D341Med (cell line): ENCODE measurements around the gene C16orf96.
"Not testable (repeated sequence)": the region's sequence is repeated elsewhere in the genome, so short reads cannot be mapped to it uniquely, and the experiment has no call there.

Experiments used
- DNase-seq: peaks from one replicate; pipeline ENCODE4 v3.0.0; 2012; ENCODE audit warnings: low spot score

Gene C16orf96

DNA sequence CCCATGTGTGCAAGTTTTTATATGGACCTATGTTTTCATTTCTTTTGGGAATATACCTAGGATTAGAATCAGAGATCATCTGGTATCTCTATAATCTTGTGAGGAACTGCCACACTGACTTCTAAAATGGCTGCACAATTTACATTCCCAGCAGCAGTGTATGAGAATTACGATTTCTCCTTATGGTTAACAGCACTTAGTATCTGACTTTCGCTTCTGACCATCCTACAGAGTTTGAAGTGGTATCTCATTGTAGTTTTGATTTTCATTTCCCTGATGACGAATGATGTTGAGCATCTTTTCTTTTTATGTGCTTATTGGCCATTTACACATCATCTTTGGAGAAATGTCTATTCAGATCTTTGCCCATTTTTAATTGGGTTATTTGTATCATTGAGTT lies 10.0 kb downstream of the C16orf96 start:
- no peak for DNase-seq

DNA sequence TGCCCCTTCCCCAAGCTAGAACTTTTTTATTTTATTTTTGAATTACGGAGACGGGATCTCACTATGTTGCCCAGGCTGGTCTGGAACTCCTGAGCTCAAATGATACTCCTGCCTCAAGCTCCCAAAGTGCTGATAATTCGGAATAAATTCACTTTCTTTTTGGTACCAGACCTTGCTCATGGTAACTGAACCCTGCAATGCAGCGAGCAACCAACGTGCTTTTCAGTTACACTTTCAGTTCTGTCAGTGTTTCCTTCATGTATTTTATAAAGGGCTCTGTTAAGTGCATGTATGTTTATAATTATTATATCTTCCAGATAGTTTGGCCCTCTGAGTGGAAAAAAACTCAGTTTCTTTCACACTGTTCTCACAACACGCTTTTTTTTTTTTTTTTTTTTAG lies 13.9 kb downstream of the C16orf96 start:
- DNase-seq = no peak

DNA sequence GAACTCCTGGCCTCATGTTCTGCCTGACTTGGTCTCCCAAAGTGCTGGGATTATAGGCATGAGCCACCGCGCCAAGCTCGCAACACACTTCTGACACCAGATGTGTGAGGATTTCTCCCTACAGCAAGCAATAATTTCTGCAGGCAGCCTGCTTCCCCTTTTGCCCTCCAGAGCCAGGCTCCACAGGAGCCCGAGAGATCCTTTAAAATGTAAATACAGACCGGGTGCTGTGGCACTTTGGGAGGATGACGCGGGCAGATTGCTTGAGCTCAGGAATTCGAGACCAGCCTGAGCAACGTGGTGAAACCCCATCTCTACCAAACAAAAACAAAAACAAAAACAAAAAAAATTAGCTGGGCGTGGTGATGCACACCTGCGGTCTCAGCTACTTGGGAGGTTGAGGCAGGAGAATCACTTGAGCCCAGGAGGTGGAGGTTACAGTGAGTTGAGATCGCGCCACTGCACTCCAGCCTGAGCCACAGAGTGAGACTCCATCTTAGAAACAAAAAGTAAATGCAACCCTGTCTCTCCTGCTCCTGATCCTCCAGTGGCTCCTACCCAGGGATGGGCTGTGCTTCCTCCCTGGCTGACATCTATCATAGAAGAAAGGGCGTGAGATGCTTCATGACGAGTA lies 14.7 kb downstream of the C16orf96 start:
- DNase-seq = no peak

DNA sequence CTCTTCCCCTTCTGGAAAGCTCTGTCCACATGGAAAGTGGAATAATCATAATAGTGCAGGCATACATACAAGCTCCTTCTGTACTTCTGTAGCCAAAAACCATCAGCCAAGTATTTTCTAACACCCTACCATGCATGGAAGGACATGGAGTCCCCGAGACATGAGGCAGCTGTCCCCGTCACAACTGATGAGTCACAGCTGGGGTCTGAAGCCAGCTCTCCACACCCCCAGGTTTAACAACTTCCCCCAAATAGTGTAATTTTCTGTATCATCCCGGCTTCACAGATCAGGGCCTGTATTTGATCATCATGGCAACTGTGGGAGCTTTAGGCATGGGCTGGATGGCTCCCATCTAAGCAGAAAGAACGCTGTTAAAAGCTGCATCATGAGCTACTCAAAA lies 16.6 kb downstream of the C16orf96 start:
- no peak for DNase-seq

DNA sequence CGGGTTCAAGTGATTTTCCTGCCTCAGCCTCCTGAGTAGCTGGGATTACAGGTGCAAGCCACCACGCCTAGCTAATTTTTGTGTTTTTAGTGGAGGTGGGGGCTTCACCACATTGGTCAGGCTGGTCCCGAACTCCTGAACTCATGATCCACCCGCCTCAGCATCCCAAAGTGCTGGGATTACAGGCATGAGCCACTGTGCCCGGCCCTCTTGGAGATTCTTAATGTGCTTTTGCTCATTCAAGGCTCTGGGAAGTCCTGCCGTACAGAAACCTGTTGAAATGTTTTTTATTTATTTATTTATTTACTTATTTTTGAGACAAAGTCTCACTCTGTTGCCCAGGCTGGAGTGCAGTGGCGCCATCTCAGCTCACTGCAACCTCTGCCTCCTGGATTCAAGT lies 17.8 kb downstream of the C16orf96 start:
- not testable (repeated sequence) for DNase-seq

DNA sequence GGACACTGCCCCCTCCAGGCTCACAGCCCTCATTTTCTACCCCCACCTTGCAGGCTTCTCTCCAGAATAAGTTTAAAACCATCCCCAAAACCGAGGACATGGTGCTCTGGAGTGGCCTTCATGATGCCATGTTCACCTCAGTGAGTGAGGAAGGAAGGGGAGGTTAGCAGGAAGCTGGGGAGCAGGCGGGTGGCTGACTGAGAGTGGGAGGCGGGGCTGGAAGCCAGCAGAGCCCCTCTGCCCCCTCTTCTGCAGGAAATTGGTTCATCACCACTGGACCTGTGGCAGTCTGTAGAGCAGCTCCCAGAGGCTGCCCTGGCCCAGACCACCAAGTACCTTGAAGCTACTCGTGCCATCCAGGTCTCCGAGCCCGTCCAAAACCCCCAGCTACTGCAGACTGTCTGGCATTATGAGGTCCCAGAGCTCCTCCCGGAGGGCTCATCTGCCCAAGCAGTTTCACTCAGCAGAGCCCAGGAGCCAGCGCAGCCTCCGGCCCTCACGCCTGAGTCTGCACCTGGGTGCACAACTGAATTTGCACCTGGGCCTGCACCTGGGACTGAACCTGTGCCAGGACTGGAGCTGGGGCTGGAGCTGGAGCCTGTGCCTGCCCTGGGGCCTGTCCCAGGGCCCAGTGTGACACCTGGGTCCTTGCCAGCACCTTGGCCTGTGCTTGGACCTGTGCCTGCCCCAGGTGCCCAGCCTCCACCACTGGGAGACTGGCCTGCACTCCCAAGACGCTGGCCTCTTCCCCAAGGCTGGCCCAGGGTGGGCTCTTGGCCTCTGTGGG lies 19.0 kb downstream of the C16orf96 start:
- DNase-seq = no peak

DNA sequence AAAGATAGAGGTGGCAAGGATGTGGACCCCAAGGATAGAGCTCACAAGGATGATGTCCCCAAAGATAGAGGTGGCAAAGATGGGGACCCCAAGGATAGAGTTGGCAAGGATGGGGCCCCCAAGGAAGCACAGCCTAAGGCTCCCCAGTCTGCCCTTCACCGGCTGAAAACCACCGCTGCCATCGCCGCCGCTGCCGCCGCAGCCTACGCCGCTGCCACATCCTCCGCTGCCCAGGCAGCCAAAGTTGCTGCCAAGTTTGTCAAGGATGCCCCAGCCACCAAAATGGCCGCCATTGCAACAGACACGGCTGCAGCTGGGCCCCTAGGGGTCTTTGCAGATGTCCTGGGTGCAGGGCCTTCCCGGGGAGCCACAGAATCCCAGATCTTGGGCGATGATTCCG lies 19.9 kb downstream of the C16orf96 start:
- DNase-seq = no peak

DNA sequence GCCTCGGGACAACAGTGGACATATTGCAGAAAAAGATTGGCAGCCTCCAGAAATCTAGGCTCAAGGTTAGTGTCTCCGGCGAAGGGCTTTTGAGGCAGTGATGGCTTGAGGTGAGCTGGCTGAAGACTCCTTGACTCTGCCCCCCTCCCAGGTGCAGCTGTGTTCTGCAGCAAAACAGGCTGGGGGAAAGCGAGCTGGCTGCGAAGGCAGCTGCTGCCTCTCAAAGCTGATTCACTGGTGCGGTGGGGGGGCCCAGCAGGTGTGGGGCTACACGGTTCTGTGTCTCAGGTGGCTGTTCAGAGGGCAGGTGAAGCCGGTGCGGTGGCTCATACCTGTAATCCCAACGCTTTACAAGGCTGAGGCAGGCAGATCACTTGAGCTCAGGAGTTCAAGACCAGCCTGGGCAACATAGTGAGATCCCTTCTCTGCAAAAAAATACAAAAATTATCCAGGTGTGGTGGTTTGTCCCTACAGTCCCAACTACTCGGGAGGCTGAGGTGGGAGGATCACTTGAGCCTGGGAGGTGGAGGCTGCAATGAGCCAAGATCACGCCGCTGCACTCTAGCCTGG lies 22.9 kb downstream of the C16orf96 start:
- no peak for DNase-seq

DNA sequence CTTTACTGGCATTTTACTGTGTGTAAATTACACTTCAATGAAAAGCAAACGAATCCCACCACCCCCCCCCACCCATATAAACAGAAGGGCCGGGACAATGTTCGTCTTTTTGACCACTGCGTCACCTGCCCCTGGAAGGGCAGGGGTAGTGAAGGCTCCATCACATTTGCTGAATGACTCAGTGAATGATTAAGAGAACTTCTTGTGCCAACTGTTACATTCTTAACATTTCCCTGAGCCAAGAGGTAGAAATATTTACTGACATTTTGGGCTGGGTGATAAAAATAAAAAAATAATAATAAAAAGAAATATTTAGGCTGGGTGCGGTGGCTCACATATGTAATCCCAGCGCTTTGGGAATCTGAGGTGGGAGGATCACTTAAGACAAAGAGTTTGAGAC lies 24.1 kb downstream of the C16orf96 start:
- DNase-seq = no peak

DNA sequence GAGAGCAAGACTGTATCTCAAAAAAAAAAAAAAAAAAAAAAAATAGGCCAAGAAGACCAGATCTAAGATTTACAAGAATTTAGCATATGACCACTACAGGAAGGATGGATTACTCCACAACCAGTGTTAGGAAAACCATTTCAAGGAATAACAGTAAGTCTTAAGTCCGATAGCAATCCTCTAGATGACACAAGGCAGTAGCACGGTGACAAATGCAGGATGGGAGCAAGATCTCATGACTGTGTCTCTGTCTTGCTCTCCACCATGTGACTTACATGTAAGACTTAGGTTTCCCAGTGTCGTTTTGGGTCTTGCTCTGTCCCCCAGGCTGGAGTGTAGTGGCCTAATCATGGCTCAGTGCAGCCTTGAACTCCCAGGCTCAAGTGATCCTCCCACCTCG lies 27.8 kb downstream of the C16orf96 start:
- DNase-seq = no peak

DNA sequence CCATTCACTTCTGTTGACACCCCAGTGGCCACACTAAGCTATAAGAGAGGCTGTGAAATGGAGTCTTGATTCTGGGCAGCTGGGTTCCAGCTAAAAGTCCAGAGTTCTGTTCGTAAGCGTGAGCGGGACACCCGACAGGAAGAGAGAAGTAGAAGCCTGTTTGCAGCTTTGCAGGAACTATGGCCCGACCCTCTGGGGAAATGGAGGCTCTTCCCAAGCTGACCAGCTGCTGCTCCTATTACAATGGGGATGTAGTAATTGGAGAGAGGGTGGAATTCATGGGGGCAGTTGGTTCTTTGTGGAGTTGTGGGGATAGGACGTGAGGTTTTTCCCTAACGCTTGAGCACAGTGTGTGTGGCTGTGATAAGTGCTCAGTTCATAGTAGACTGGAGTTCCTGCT lies 30.2 kb downstream of the C16orf96 start:
- DNase-seq = no peak

DNA sequence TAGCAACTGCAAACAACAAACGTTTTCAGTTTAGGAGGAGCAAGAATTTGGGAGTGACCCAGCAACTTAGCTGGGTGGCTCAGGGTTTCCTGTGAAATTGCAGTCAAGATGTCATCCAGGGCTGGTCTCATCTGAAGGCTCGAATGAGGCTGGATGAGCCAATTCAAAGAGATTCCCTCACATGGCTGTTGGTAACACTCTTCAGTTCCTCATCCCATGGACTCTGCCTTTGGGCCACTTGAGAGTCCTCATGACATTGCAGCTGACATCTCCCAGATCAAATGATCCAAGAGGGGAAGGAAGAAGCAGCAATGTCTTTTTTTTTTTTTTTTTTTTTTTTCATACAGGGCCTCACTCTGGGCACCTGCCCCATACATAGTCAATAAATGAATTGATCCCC lies 32.2 kb downstream of the C16orf96 start:
- no peak for DNase-seq

DNA sequence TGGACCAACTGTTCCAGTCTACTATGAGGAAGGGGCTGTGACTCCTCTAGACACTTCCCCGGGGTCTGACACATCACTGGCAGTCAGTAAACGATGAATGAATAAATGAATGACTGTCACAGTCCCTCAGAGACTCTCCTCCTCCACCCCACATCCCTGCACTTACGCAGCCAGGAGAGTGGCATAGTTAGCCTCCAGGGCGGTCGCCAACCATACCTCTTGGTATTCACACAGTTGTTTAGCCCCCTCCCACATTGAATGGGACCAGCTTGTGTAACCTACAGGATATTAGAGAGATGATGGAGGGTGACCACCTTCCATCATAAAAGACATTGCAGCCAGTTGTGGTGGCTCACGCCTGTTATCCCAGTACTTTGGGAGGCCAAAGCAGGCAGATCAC lies 32.8 kb downstream of the C16orf96 start:
- no peak for DNase-seq

DNA sequence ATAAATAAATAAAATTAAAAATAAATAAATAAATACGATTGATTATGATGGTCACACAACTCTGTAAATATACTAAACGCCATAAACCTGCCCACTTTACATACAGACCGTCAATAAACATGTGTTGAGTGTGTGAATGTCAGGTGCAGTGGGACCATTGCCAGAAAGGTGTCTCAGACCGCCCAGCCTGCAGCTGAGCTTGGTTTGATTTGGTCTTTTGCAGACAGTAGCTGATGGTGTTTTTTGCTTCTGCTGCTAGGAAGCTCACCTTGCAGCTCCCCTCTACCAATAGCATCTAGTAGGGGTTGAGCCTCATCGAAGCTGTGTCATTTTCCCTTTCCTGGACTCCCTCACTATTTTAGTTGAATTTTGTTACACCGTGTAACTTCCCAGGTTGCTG lies 35.1 kb downstream of the C16orf96 start:
- no peak for DNase-seq

DNA sequence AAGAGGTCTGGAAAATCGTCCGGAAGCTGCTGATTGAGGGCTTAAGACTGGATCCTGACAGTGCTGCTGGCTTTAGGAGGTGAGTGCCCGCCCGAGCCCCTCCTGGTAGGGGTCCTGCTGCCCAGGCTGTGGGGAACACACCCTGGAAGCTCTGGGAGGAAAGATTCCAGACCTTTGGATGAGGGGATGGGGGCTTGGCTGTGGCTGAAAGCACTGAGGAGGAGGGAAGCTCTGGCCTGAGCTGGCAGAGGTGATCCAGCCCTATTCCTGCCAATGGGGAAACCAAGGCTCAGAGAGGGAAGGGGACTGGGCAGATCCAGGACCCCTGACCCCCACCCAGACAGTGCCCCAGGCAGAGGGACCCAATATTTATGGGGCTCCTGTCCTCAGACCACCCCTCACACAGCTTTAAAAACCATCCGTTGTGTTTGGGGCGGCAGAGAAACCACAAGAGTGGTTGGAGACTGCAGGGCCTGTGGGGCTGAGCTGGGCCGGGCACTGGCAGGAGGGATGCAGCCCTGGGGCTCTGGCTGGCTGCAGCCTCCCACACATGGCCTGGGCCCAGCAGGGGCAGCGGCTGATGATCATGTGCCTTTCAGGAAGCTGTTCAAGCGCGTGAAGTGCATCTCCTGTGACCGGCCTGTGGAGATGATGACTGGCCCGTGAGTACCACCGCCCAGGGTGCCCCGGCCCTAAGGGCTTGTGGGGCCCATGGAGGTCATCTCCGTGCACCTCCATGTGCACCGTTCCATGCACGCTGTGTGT lies 35.7 kb downstream of the C16orf96 start:
- DNase-seq = no peak

DNA sequence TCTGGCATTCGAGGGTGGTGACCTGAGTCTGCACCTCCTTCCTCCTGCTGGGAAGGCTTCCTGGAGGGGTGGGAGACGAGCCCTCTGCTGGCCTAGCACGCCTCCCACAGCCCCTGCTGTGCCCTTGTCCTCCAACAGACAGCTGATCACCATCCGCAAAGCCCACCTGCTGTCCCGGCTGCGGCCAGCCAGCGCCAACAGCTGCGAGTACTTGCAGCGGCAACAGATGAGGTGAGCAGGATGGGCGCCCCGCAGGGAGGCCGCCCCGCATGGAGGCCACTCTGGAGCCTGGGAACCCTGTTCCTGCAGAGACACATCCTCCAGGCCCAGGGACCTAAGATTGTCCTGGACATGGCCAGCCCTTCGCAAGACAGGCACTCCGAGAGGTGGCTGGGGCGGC lies 36.9 kb downstream of the C16orf96 start:
- DNase-seq = no peak

DNA sequence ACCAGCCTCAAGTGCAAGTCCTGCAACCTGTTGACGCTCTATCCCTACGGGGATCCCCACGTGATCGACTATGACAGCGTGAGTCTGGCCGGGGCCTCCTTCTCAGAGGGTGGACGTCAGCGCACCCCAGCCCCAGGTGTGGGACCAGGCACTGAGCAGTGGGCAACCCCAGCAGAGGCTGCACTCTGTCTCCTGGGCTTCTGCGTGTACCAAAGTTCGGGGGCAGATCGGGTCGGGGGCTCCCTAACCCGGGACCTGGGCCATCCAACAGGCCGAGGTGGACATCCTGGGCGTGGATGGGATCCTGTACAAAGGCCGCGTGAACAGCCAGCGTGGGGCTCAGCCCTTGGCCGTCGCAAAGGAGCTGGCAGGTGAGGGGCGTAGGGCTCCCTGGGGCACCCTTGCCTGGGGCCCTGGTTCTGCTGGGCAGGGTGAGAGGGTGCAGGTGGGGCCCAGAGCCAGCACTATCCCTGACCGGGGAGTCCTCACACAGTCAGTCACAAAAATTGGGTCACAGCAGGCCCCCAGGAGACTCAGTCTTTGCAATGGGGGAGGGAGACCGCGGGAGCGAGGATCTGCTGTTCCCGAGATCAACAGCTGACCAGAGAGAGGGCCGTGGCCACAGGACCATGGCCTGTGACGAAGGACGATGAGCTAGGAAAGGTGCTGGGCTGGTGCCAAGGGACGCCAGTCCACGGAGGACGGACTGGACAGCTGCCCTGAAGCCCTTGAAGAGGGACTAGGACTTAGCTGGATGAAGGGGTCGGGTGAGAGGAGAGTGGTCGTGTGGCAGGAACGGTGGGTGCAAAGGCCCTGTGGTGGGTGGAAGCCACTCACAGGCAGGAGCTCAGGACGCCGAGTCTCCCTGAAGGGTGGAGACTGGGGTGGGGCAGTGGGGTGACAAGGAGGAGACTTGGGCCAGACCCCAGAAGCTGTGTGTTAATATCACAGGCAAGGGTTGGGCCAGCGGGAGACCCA lies 38.6 kb downstream of the C16orf96 start:
- no peak for DNase-seq

DNA sequence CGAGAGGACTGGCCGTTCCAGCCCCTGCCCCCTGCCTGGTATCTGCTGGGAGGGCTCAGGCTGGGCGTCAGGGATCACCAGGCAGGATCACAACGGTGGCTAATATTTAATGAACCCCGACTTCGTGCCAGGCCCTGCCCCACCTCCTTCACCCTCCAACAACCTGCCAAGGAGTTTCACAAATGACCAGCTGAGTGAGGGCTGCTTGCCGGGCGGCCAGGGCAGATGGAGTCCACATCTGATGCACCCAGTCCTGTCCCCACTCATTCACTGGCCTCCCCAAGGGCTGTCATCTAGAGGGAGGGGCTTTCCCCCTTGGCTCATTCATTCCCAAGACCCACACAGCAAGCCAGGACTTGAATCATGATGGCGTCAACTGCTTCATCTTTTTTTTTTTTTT lies 41.0 kb downstream of the C16orf96 start:
- DNase-seq = no peak

DNA sequence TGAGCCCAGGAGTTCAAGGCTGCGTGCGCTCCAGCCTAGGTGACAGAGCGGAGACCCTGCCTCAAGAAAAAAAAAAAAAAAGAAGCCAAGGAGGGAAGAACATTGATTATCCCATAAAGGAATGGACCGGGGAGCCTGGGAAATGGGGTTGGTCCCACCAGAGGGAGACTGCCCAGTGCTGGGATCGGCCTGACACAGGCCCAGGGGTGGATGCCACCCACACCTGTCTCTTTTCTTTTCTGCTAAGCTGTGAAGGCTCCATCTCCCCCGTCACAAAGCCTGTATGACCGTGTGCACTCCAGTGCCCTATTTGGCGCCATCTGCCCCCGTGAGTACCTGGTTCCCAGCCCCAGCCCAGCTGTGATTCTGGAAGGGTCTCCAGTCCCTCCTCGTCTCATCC lies 42.9 kb downstream of the C16orf96 start:
- no peak for DNase-seq

DNA sequence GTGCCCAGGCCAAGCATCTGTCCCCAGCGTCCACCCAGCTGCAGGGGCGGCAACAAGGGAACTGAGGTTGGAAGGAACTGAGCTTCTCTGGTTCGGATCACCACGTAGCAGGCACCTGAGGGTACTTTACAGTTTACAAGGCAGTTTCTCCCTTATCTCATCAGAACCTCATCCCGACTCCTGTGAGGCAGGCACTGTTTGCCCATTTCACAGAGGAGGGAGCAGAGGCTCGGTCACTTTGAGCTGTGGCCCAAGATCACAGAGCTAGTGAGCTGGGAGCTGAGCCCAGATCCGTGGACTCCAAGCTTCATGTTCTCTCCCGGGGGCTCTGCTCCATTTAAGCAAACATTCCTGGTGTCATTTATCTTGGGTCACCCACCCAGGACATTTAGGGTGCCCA lies 43.4 kb downstream of the C16orf96 start:
- no peak for DNase-seq

DNA sequence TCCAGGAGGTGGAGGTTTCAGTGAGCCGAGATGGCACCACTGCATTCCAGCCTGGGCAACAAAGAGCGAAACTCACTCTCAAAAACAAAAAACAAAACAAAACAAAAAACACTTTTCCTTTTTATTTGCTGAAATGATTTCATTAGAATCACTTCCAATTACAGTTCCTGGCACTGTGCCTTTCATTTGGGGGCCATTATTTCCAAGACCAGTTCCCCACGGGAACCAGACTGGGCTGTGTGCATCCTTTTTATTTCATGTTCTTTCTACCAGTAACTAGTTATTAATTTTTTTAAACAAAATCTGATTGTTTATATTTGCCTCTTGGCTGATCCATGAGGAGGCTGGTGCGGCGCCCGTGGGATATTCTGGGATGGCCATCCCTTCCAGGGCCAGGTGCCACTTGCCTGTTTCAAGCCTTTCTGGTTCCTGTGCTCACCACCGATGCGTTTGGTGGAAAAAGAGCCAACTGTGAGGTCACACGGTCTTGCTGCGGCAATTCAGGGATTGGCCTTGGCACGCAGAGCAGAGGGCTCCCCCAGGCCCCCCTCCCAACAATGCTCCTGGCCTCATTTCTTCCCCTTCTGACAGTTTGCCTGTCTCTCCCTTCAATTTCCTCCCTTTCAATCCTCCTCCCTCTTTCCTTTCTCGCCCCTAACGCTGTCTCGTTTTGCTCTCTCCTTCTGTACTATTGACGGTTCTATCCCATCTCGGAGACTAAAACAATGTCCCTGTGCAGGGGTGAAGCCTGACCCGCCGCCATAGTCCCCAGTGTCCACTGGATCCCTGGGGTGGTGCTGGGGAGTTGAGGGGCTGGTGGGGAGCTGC lies 45.1 kb downstream of the C16orf96 start:
- DNase-seq = no peak
